ENCODE results near the gene CTTNBP2NL.

The CTTNBP2NL gene

GRCh38 chr1:112504001-112504660 is 108.1 kb downstream of the CTTNBP2NL start:
- Histone ChIP-seq H3K9ac (ENCODE audit: low read depth, low read length, poor library complexity, severe bottlenecking) (no peak overlapping the region), H3K4me3 (ENCODE audit: low read length, poor library complexity, severe bottlenecking) (no peak overlapping the region), H3K9me2 (replicated peaks; ENCODE audit: low read depth, low read length) (no peaks in the 10 kb centered on the region), H3K79me2 (ENCODE audit: insufficient read depth, low read length) (no peaks in the 10 kb centered on the region), H4K20me1 (ENCODE audit: insufficient read depth, low read length, poor library complexity, severe bottlenecking) (no peaks in the 10 kb centered on the region), H3K9me3 (ENCODE audit: insufficient read depth, low read depth, low read length) (no peaks in the 10 kb centered on the region), H3K27me3 (ENCODE audit: insufficient read depth, low read length, poor library complexity, severe bottlenecking) (peaks cover 4% of the 10 kb centered on the region), H2AFZ (ENCODE audit: low read length) (no peak overlapping the region), H3F3A (ENCODE audit: low read depth) (no peaks in the 10 kb centered on the region; the same call in 1 of the 2 replicates), H3K36me3 (ENCODE audit: insufficient read depth, low read length) (no peaks in the 10 kb centered on the region), H3K4me2 (ENCODE audit: low read depth, low read length, poor library complexity, severe bottlenecking) (no peak overlapping the region), H3K4me1 (ENCODE audit: insufficient read depth, low read length, poor library complexity, severe bottlenecking) (peaks cover 4% of the 10 kb centered on the region)
- TF ChIP-seq CTCF (conservative IDR thresholded peaks at IDR 0.05; ENCODE audit: low read length) (no peak), EZH2phosphoT487 (IDR thresholded peaks at IDR 0.05; ENCODE audit: borderline replicate concordance) (no peak)

GRCh38 chr1:112504661-112505399 is 108.8 kb downstream of the CTTNBP2NL start:
- H3K4me2 ChIP-seq (ENCODE audit: low read depth, low read length, poor library complexity, severe bottlenecking) = no peak overlapping the region

GRCh38 chr1:112505400-112505785 is 109.4 kb downstream of the CTTNBP2NL start:
- no peak overlapping the region for H3K4me2 ChIP-seq (ENCODE audit: low read depth, low read length, poor library complexity, severe bottlenecking)
- TF ChIP-seq CTCF (conservative IDR thresholded peaks at IDR 0.05; ENCODE audit: low read length) = no peak
- TF ChIP-seq EZH2phosphoT487 (IDR thresholded peaks at IDR 0.05; ENCODE audit: borderline replicate concordance) = no peak
- H3K27me3 ChIP-seq (ENCODE audit: insufficient read depth, low read length, poor library complexity, severe bottlenecking) = peaks cover 4% of the 10 kb centered on the region

More at GRCh38 chr1:112504661-112505399, 108.8 kb downstream of the CTTNBP2NL start:
- no peaks in the 10 kb centered on the region for H3K9me2 ChIP-seq (replicated peaks; ENCODE audit: low read depth, low read length)
- H3K9me3 ChIP-seq (ENCODE audit: insufficient read depth, low read depth, low read length) = no peaks in the 10 kb centered on the region
- H3K27me3 ChIP-seq (ENCODE audit: insufficient read depth, low read length, poor library complexity, severe bottlenecking) = peaks cover 4% of the 10 kb centered on the region
- no peaks in the 10 kb centered on the region for H3K36me3 ChIP-seq (ENCODE audit: insufficient read depth, low read length)
- H2AFZ ChIP-seq (ENCODE audit: low read length) = no peak overlapping the region
- H3K4me3 ChIP-seq (ENCODE audit: low read length, poor library complexity, severe bottlenecking) = no peak overlapping the region
- H3K4me1 ChIP-seq (ENCODE audit: insufficient read depth, low read length, poor library complexity, severe bottlenecking) = peaks cover 4% of the 10 kb centered on the region
- no peaks in the 10 kb centered on the region for H4K20me1 ChIP-seq (ENCODE audit: insufficient read depth, low read length, poor library complexity, severe bottlenecking)
- no peaks in the 10 kb centered on the region for H3K79me2 ChIP-seq (ENCODE audit: insufficient read depth, low read length)
- no peaks in the 10 kb centered on the region; the same call in 1 of the 2 replicates for H3F3A ChIP-seq (ENCODE audit: low read depth)
- TF ChIP-seq CTCF (conservative IDR thresholded peaks at IDR 0.05; ENCODE audit: low read length) = no peak
- no peak for TF ChIP-seq EZH2phosphoT487 (IDR thresholded peaks at IDR 0.05; ENCODE audit: borderline replicate concordance)
- H3K9ac ChIP-seq (ENCODE audit: low read depth, low read length, poor library complexity, severe bottlenecking) = no peak overlapping the region

More at GRCh38 chr1:112505400-112505785, 109.4 kb downstream of the CTTNBP2NL start:
- no peaks in the 10 kb centered on the region for H4K20me1 ChIP-seq (ENCODE audit: insufficient read depth, low read length, poor library complexity, severe bottlenecking)
- H3K36me3 ChIP-seq (ENCODE audit: insufficient read depth, low read length) = no peaks in the 10 kb centered on the region
- no peaks in the 10 kb centered on the region for H3K9me3 ChIP-seq (ENCODE audit: insufficient read depth, low read depth, low read length)
- H3K9me2 ChIP-seq (replicated peaks; ENCODE audit: low read depth, low read length) = no peaks in the 10 kb centered on the region
- no peak overlapping the region for H2AFZ ChIP-seq (ENCODE audit: low read length)
- H3F3A ChIP-seq (ENCODE audit: low read depth) = no peaks in the 10 kb centered on the region; the same call in 1 of the 2 replicates
- H3K9ac ChIP-seq (ENCODE audit: low read depth, low read length, poor library complexity, severe bottlenecking) = no peak overlapping the region
- H3K4me1 ChIP-seq (ENCODE audit: insufficient read depth, low read length, poor library complexity, severe bottlenecking) = peaks cover 4% of the 10 kb centered on the region
- no peaks in the 10 kb centered on the region for H3K79me2 ChIP-seq (ENCODE audit: insufficient read depth, low read length)
- no peak overlapping the region for H3K4me3 ChIP-seq (ENCODE audit: low read length, poor library complexity, severe bottlenecking)
